GM18867 (cell line): Measurements from ENCODE around the gene VSIG10L.

Source experiments
- ATAC-seq: cut with Tn5 transposase; IDR thresholded peaks from one replicate; pipeline ENCODE4 v1.9.1; 2021; ENCODE audit warnings: mild to moderate bottlenecking, moderate library complexity; ENCODE audit not compliant: unreplicated experiment

The VSIG10L gene

GRCh38 chr19:51365965-51366388 lies 24.0 kb upstream of the VSIG10L start, which contains the start of gene ETFB:
Gene ETFB, minus strand, starts transcription at chr19:51366388. Its CDS starts 62 bp downstream, at chr19:51366326.
- ATAC-seq, result no peak

GRCh38 chr19:51365211-51365964 lies 23.4 kb upstream of the VSIG10L start:
- ATAC-seq, result no peak

GRCh38 chr19:51364200-51365106 lies 22.5 kb upstream of the VSIG10L start:
- no peak for ATAC-seq

GRCh38 chr19:51361239-51361638 lies 19.3 kb upstream of the VSIG10L start:
- no peak for ATAC-seq

GRCh38 chr19:51359294-51359693 lies 17.4 kb upstream of the VSIG10L start:
- ATAC-seq, result no peak

GRCh38 chr19:51357952-51358351 lies 16.0 kb upstream of the VSIG10L start:
- ATAC-seq, result no peak

GRCh38 chr19:51356159-51356801 lies 14.3 kb upstream of the VSIG10L start:
- no peak for ATAC-seq

- no peak for ATAC-seq
Measured at GRCh38 chr19:51354742-51355148, 12.8 kb upstream of the VSIG10L start.

GRCh38 chr19:51354103-51354741 lies 12.3 kb upstream of the VSIG10L start:
- no peak for ATAC-seq

- ATAC-seq, result no peak
Measured at GRCh38 chr19:51352783-51353360, 10.9 kb upstream of the VSIG10L start.

GRCh38 chr19:51351266-51351990 lies 9.5 kb upstream of the VSIG10L start:
- no peak for ATAC-seq

- ATAC-seq, result no peak
Measured at GRCh38 chr19:51347209-51347928, 5.4 kb upstream of the VSIG10L start.

- ATAC-seq, result no peak
Measured at GRCh38 chr19:51346742-51347141, 4.8 kb upstream of the VSIG10L start.

GRCh38 chr19:51345076-51345620 lies 3.2 kb upstream of the VSIG10L start:
- no peak for ATAC-seq

GRCh38 chr19:51342631-51343569 lies 961 bp upstream of the VSIG10L start:
- no peak for ATAC-seq

- ATAC-seq, result no peak
Measured at GRCh38 chr19:51341066-51341465, 873 bp downstream of the VSIG10L start.

GRCh38 chr19:51339687-51340656 lies 2.0 kb downstream of the VSIG10L start:
- peak; percentile 63 for ATAC-seq
